HL-60 (cell line): ENCODE data around the gene CCDC88B.

ENCODE experiments used
- GABPA ChIP-seq: IDR thresholded peaks from 2 replicates; pipeline ENCODE4 v1.6.1; 2012; ENCODE audit warnings: low read depth
- POLR2AphosphoS5 ChIP-seq: IDR thresholded peaks from 2 replicates; pipeline ENCODE4 v1.6.1; 2012; ENCODE audit warnings: low read depth
- SPI1 ChIP-seq: IDR thresholded peaks from 2 replicates; pipeline ENCODE4 v1.6.1; 2012; ENCODE audit warnings: low read depth, mild to moderate bottlenecking, borderline replicate concordance
- TF ChIP-seq, protein P1 (sequence below): IDR thresholded peaks from one replicate; pipeline ENCODE4 v1.5.1; 2011; ENCODE audit warnings: low read length, control low read depth, inconsistent platforms; ENCODE audit not compliant: insufficient read depth
- TF ChIP-seq, protein P2 (sequence below): IDR thresholded peaks from 2 replicates; pipeline ENCODE4 v1.6.1; 2012; ENCODE audit warnings: low read depth; ENCODE audit not compliant: insufficient replicate concordance

DNA sequence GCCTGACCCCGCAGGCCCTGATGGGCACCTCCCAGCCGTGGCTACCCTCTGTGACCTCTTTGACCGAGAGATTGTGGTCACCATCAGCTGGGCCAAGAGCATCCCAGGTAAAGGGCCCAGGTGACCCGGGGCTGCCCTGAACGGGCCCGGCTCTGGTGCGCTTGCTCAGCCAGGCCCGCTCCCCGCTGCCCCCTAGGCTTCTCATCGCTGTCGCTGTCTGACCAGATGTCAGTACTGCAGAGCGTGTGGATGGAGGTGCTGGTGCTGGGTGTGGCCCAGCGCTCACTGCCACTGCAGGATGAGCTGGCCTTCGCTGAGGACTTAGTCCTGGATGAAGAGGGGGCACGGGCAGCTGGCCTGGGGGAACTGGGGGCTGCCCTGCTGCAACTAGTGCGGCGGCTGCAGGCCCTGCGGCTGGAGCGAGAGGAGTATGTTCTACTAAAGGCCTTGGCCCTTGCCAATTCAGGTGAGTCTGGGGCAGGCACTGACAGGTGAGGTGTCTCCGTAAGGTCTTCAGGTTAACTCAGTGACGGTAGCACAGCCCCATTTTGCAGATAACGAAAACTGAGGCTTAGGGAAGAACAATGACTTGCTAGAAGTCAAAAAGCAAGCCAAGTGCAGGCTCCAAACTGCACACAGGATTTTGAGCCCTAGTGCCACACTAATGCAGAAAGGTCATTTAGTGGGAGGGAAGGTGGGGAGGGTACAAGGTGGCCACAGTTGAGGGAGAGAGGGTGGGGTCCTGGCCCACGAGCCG is 25.0 kb upstream of the CCDC88B start:
- TF ChIP-seq, protein P1, sequence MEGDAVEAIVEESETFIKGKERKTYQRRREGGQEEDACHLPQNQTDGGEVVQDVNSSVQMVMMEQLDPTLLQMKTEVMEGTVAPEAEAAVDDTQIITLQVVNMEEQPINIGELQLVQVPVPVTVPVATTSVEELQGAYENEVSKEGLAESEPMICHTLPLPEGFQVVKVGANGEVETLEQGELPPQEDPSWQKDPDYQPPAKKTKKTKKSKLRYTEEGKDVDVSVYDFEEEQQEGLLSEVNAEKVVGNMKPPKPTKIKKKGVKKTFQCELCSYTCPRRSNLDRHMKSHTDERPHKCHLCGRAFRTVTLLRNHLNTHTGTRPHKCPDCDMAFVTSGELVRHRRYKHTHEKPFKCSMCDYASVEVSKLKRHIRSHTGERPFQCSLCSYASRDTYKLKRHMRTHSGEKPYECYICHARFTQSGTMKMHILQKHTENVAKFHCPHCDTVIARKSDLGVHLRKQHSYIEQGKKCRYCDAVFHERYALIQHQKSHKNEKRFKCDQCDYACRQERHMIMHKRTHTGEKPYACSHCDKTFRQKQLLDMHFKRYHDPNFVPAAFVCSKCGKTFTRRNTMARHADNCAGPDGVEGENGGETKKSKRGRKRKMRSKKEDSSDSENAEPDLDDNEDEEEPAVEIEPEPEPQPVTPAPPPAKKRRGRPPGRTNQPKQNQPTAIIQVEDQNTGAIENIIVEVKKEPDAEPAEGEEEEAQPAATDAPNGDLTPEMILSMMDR: no peak
- TF ChIP-seq, protein P2, sequence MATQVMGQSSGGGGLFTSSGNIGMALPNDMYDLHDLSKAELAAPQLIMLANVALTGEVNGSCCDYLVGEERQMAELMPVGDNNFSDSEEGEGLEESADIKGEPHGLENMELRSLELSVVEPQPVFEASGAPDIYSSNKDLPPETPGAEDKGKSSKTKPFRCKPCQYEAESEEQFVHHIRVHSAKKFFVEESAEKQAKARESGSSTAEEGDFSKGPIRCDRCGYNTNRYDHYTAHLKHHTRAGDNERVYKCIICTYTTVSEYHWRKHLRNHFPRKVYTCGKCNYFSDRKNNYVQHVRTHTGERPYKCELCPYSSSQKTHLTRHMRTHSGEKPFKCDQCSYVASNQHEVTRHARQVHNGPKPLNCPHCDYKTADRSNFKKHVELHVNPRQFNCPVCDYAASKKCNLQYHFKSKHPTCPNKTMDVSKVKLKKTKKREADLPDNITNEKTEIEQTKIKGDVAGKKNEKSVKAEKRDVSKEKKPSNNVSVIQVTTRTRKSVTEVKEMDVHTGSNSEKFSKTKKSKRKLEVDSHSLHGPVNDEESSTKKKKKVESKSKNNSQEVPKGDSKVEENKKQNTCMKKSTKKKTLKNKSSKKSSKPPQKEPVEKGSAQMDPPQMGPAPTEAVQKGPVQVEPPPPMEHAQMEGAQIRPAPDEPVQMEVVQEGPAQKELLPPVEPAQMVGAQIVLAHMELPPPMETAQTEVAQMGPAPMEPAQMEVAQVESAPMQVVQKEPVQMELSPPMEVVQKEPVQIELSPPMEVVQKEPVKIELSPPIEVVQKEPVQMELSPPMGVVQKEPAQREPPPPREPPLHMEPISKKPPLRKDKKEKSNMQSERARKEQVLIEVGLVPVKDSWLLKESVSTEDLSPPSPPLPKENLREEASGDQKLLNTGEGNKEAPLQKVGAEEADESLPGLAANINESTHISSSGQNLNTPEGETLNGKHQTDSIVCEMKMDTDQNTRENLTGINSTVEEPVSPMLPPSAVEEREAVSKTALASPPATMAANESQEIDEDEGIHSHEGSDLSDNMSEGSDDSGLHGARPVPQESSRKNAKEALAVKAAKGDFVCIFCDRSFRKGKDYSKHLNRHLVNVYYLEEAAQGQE: no peak
- TF ChIP-seq POLR2AphosphoS5 (no peak), GABPA (no peak), SPI1 (no peak)
